Kidney epithelial cell (primary cell): ENCODE results near the gene TBX2. TPM values are rescaled to one million over a fixed set of nuclear protein-coding genes. Genes with fewer than 3 reads are reported as not detected.

Experiments used
- DNase-seq: peaks from one replicate; pipeline ENCODE4 v3.0.0-alpha.2; 2010; ENCODE audit warnings: low read depth
- H3K27me3 ChIP-seq: 2 replicates; pipeline ENCODE4 v1.6.0; 2011; ENCODE audit warnings: low read length; ENCODE audit not compliant: control insufficient read depth, insufficient read depth
- H3K36me3 ChIP-seq: 2 replicates; pipeline ENCODE4 v1.5.1; 2011; ENCODE audit warnings: low read length; ENCODE audit not compliant: control insufficient read depth, insufficient read depth
- H3K4me3 ChIP-seq: 2 replicates; pipeline ENCODE4 v1.5.1; 2011; ENCODE audit warnings: low read depth, mild to moderate bottlenecking, control low read depth, low read length
- total RNA-seq: library from RNA; depleted of rRNA; stranded (reverse); fragments of >200 nt; gene quantifications from 2 replicates; pipeline ENCODE4 v1.2.3, GENCODE V29; 2015
- TF ChIP-seq, protein P1 (sequence below): IDR thresholded peaks from 2 replicates; pipeline ENCODE4 v1.5.1; 2011; ENCODE audit warnings: mild to moderate bottlenecking, moderate library complexity, low read length, control low read depth, inconsistent platforms; ENCODE audit not compliant: insufficient read depth, poor library complexity, severe bottlenecking

The TBX2 gene
- total RNA-seq, 1 donor from 2014 or later = 7.3 TPM

DNA sequence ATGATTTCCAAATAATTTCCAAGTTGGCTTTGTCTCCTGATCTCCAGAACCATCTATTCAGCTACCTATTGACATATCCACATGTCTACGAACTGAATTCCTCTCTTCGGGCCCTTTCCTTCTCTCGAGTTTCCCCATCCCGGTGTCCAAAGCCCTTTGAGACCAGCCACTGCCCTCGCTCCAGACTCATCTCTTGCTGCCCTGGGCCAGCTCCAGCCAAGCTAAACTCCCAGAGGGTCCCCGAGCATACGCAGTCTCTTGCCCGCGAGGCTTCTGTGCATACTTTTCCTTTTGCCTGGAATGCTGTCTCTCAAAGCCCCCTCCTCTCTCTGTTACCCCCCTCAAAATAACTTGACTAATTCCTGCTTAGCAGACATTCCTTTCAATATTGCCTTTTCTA is 27.2 kb upstream of the TBX2 start:
- TF ChIP-seq, protein P1, sequence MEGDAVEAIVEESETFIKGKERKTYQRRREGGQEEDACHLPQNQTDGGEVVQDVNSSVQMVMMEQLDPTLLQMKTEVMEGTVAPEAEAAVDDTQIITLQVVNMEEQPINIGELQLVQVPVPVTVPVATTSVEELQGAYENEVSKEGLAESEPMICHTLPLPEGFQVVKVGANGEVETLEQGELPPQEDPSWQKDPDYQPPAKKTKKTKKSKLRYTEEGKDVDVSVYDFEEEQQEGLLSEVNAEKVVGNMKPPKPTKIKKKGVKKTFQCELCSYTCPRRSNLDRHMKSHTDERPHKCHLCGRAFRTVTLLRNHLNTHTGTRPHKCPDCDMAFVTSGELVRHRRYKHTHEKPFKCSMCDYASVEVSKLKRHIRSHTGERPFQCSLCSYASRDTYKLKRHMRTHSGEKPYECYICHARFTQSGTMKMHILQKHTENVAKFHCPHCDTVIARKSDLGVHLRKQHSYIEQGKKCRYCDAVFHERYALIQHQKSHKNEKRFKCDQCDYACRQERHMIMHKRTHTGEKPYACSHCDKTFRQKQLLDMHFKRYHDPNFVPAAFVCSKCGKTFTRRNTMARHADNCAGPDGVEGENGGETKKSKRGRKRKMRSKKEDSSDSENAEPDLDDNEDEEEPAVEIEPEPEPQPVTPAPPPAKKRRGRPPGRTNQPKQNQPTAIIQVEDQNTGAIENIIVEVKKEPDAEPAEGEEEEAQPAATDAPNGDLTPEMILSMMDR = no peak
- Histone ChIP-seq H3K4me3 (no peak overlapping the region), H3K27me3 (peaks cover 2% of the 10 kb centered on the region), H3K36me3 (no peaks in the 10 kb centered on the region)
- no peak for DNase-seq

DNA sequence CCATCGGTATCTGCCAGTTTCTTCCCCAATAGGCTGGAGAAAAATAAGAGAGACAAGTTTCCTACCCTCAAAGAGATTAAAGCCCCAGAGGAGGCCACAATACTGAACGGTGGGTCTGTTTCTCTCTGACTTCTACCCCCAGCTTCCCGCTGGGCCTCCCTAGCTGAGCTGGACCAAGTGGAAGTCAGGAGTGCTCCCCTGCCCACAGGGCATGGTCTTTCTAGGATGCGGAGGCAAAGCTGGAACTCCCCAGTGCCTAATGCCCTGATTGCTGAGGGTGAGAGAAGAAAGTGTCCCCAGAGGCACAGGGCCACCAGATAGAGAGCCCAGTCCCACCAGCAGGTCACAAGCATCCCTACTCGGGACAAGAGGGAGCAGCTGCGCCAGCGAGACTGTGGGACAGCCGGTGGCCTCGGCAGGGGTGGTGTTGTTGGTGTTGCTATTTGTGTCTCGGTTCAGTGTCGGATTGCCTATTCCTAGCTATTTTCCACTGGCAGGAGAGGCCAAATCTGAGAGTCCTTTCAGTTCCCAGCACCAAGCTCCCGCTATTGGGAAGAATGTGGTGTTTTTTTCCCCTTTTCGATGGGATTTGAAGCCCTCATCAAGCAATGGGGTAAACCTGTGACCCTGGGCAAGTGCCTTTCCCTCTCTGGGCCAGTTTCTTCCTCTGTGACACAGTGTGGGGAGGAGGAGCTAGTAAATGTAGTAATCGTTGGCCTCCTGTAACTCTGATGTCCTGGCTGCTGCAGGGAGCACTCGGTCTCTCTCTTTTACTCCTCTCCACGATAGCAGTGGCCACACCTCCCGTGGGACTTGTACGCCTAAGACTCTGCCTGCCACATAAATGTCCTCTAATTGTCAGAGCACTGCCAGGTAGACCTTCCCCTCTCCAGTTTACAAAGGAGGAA is 22.5 kb upstream of the TBX2 start:
- TF ChIP-seq, protein P1 = no peak
- Histone ChIP-seq H3K4me3 (no peak overlapping the region), H3K27me3 (no peaks in the 10 kb centered on the region), H3K36me3 (no peaks in the 10 kb centered on the region)
- DNase-seq = no peak

DNA sequence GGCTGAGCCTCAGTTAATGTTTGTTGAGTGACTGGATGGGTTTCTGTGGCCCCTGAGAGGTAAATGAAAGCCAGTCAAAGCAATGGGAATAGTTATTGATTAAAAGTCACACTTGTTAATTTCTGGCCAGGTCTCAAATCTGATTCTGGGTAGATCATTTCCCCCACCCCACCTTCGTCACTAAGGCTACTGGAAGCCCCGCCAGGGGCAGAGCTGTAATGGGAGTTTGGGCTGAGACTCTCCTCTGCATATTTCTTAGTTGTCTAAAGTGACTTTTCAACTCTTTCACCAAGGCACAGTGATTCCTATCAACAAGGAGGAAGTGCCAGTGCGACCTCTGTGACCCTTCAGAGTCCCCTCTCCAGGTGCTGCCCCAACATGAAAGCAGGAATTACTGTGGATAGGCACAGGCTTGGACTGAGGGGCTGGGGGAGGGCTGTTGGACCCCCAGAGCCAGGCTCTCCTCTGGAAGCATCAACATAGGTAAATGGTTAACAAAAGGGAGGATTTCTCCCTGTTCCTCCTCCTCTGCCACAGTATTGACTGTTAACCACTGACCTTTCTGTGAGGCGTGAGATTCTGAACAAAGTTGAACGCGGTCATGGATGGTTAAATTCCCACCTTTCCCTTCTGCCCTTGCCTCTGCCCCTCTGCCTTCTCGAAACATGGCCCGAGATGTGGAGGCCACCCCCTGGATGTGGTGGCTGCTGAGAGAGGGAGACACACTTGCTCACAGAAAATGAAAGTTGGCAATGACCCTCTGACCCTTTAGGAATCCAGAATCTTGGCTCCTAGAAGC is 20.8 kb upstream of the TBX2 start:
- H3K4me3 ChIP-seq = no peak overlapping the region
- TF ChIP-seq, protein P1 = no peak
- no peaks in the 10 kb centered on the region for H3K27me3 ChIP-seq
- no peak for DNase-seq
- H3K36me3 ChIP-seq = no peaks in the 10 kb centered on the region

DNA sequence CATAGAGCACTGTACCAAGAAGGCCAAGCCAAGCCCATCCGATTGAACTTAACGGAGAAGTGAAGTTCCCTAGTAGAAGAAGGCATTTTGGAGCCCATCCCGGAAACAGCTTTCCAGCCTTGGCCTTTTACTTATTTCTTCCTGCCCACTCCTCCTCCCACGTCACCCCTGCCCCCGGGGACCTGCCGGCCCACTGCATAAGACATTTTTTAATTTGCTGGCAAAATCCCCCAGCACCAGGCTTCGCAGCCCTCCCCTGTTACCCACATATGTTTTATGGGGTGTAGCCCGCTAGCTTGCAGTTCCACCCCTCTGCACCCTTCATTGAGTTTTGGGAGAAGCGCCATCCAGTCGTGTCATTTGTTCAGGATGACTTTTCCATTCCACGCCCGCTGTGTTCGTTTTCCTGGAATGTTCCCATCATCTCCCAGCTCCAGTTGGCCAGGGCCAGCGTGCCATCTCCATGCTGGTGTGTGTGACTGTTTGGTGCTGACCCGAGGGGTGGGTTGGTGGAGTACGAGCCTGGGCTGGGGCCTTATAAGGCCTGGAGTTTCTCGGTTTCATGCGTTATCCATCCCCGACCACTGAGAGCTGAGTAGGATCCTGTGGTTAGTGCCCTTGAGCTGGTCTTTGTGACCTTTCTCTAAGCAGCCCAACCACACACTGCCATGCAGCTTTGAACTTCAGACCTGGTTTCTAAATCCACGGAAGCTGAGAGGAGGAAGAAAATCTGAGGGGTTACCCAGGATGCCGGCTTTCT is 20.0 kb upstream of the TBX2 start:
- TF ChIP-seq, protein P1 = no peak
- H3K27me3 ChIP-seq = peaks cover 3% of the 10 kb centered on the region
- no peaks in the 10 kb centered on the region for H3K36me3 ChIP-seq
- DNase-seq = no peak
- no peak overlapping the region for H3K4me3 ChIP-seq

DNA sequence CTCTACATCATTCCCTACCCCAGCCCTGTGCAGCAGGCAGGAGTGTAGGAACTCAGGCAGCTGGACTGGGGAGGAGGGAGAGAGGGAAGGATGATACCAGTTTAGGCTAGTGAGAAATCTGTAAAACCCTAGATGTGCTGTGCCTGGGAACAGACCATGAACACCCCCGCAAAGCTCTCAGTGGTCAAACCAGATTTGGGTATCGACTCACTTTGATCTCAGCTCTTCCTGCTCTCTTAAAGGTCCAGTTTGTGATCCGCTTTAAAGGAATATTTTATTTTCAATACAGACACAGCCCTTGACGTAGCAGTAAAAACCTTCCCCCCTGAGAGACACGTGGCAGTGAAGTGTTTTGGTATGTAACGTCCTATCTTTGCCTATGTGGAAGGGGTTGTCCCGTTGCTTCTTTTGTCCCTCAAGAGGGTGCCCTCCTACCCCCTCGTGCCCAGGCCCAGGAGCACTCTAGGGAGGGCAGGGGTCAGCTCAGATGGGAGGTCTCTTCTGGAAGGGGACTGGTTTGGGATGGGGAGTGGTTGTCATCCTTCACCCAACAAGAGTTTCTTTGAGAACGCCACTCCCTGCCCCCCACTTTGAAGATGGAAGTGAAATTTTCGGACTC is 19.3 kb upstream of the TBX2 start:
- Histone ChIP-seq H3K4me3 (no peak overlapping the region), H3K27me3 (peaks cover 4% of the 10 kb centered on the region), H3K36me3 (no peaks in the 10 kb centered on the region)
- TF ChIP-seq, protein P1 = no peak
- no peak for DNase-seq
